Measurements from ENCODE around the gene GOLPH3.

- TF ChIP-seq, protein P1, sequence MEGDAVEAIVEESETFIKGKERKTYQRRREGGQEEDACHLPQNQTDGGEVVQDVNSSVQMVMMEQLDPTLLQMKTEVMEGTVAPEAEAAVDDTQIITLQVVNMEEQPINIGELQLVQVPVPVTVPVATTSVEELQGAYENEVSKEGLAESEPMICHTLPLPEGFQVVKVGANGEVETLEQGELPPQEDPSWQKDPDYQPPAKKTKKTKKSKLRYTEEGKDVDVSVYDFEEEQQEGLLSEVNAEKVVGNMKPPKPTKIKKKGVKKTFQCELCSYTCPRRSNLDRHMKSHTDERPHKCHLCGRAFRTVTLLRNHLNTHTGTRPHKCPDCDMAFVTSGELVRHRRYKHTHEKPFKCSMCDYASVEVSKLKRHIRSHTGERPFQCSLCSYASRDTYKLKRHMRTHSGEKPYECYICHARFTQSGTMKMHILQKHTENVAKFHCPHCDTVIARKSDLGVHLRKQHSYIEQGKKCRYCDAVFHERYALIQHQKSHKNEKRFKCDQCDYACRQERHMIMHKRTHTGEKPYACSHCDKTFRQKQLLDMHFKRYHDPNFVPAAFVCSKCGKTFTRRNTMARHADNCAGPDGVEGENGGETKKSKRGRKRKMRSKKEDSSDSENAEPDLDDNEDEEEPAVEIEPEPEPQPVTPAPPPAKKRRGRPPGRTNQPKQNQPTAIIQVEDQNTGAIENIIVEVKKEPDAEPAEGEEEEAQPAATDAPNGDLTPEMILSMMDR (IDR thresholded peaks at IDR 0.05): no peak
- TF ChIP-seq POLR2A (IDR thresholded peaks at IDR 0.05): no peak
- no peak for TF ChIP-seq EP300 (IDR thresholded peaks at IDR 0.05)
Measured at GRCh38 chr5:32126691-32127090, 47.4 kb downstream of the GOLPH3 start.

All from ovary (tissue), 3 donors.